Spleen (tissue), 7 donors: ENCODE measurements around the gene TRAPPC12.

Source experiments
- POLR2A ChIP-seq, 3 donors: fragments of 450-650 bp; IDR thresholded peaks; one replicate each; pipeline ENCODE4 v1.5.1; 2017; ENCODE audit warnings: antibody characterized with exemption in 3 of 3, mild to moderate bottlenecking in 1 of 3
- TF ChIP-seq, protein P1 (sequence below), 11 experiments: fragments of 200-600 bp in 7 of 11; fragments of 450-650 bp in 4 of 11; sonication (generic) in 4 of 11; IDR thresholded peaks in 8 of 11; conservative IDR thresholded peaks in 3 of 11; 1 replicate in 7 of 11; 2 replicates in 4 of 11; pipeline versions ENCODE4 v1.4.0 to v1.8.0; 2016 to 2021; ENCODE audit warnings: antibody characterized with exemption in 11 of 11, inconsistent platforms in 4 of 11, mild to moderate bottlenecking in 1 of 11
- donor health status: DM: no; HTN: no; CAD: no; lungs with moderate emphysema.
- donor health status: DM: no; HTN: no; CAD: no.
- donor health status: DM: no; HTN: no; CAD: no.

DNA sequence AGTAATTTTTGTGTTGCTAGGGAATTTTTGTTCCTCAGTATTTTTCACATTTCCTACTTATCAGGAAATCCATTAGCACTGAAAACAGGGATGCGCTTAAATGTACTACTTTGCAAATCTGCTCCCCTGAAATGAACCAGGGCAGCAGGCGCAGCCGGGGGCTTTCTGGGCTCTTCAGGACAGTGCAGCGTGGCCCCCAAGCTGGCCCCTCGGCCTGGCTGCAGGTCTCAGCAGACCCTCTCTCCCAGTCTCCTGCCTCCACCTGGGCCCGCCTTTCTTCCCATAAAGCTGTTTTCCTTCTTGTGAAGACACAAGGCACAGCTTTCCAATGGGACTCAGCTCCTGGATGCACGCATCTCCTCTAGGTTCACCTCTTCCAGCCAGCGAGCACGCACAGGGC lies 37.2 kb upstream of the TRAPPC12 start:
- TF ChIP-seq, protein P1, sequence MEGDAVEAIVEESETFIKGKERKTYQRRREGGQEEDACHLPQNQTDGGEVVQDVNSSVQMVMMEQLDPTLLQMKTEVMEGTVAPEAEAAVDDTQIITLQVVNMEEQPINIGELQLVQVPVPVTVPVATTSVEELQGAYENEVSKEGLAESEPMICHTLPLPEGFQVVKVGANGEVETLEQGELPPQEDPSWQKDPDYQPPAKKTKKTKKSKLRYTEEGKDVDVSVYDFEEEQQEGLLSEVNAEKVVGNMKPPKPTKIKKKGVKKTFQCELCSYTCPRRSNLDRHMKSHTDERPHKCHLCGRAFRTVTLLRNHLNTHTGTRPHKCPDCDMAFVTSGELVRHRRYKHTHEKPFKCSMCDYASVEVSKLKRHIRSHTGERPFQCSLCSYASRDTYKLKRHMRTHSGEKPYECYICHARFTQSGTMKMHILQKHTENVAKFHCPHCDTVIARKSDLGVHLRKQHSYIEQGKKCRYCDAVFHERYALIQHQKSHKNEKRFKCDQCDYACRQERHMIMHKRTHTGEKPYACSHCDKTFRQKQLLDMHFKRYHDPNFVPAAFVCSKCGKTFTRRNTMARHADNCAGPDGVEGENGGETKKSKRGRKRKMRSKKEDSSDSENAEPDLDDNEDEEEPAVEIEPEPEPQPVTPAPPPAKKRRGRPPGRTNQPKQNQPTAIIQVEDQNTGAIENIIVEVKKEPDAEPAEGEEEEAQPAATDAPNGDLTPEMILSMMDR (IDR thresholded peaks at IDR 0.05 in 8 of 11, conservative IDR thresholded peaks at IDR 0.05 in 3 of 11), result no peak
- TF ChIP-seq POLR2A (IDR thresholded peaks at IDR 0.05), result no peak
